NB4 (cell line): ENCODE results near the gene SLK.

ENCODE experiments used
- DNase-seq: peaks from one replicate; pipeline ENCODE4 v3.0.0; 2010; ENCODE audit warnings: low read depth
- H3K4me3 ChIP-seq: one replicate; pipeline ENCODE4 v1.5.1; 2011; ENCODE audit warnings: mild to moderate bottlenecking, low read depth, low read length, moderate library complexity
- CTCF ChIP-seq: IDR thresholded peaks from one replicate; pipeline ENCODE4 v1.5.1; 2012; ENCODE audit warnings: low read depth, low read length
- MAX ChIP-seq: IDR thresholded peaks from 2 replicates; pipeline ENCODE4 v1.6.1; 2011; ENCODE audit warnings: low read depth, low read length
- MYC ChIP-seq: IDR thresholded peaks from 2 replicates; pipeline ENCODE4 v1.6.1; 2011; ENCODE audit warnings: low read depth, low read length
- POLR2A ChIP-seq: IDR thresholded peaks from 2 replicates; pipeline ENCODE4 v1.6.1; 2011; ENCODE audit warnings: mild to moderate bottlenecking; ENCODE audit not compliant: insufficient read length; ENCODE audit errors: extremely low read depth

Gene SLK

GRCh38 chr10:104077663-104078151, 110.8 kb downstream of the SLK start:
- no peak overlapping the region for H3K4me3 ChIP-seq
- no peak for DNase-seq
- no peak for TF ChIP-seq MAX
- TF ChIP-seq CTCF: no peak
- no peak for TF ChIP-seq POLR2A
- no peak for TF ChIP-seq MYC
